Activated CD4-positive, alpha-beta memory T cell treated with anti-CD3 and anti-CD28 coated beads for 36 hours (primary cell): Measurements from ENCODE around the gene C8A. TPM values are rescaled to one million over a fixed set of nuclear protein-coding genes. Genes with fewer than 3 reads are reported as not detected.

Experiments used
- CTCF ChIA-PET: fragments of 350-600 bp; sonication (Branson Sonifier 250); formaldehyde crosslinking; loops from one replicate; lab custom pipeline; 2021; ENCODE audit warnings: antibody characterized with exemption, inconsistent platforms; lab: Charles Lee
- POLR2A ChIA-PET: fragments of 350-600 bp; sonication (Branson Sonifier 250); formaldehyde crosslinking; loops from one replicate; lab custom pipeline; 2021; ENCODE audit warnings: antibody characterized with exemption; lab: Charles Lee
- DNase-seq: peaks from one replicate; pipeline ENCODE4 v3.0.0-alpha.2; 2020
- H3K27ac Mint-ChIP-seq: one replicate; pipeline ENCODE4 v1.8.0; 2021; ENCODE audit warnings: mixed read lengths
- H3K27me3 Mint-ChIP-seq: one replicate; pipeline ENCODE4 v1.8.0; 2021; ENCODE audit warnings: mixed read lengths
- H3K36me3 Mint-ChIP-seq: one replicate; pipeline ENCODE4 v1.8.0; 2021; ENCODE audit warnings: mixed read lengths
- H3K4me1 Mint-ChIP-seq: one replicate; pipeline ENCODE4 v1.8.0; 2021; ENCODE audit warnings: low read depth, mixed read lengths
- H3K4me3 Mint-ChIP-seq: one replicate; pipeline ENCODE4 v1.8.0; 2021; ENCODE audit warnings: mild to moderate bottlenecking, mixed read lengths
- H3K9me3 Mint-ChIP-seq: one replicate; pipeline ENCODE4 v1.8.0; 2021; ENCODE audit warnings: mixed read lengths
- intact Hi-C: fragments of 100-400 bp; cut with micrococcal nuclease; formaldehyde crosslinking; loops from one replicate; pipeline ENCODE4 v1.15.1; 2023
- total RNA-seq, 2 experiments: library from RNA; stranded (reverse); gene quantifications; one replicate each; pipeline ENCODE4 v1.2.3, GENCODE V29; 2021

The C8A gene
- total RNA-seq, 2 experiments from 2014 or later, result not detected

DNA sequence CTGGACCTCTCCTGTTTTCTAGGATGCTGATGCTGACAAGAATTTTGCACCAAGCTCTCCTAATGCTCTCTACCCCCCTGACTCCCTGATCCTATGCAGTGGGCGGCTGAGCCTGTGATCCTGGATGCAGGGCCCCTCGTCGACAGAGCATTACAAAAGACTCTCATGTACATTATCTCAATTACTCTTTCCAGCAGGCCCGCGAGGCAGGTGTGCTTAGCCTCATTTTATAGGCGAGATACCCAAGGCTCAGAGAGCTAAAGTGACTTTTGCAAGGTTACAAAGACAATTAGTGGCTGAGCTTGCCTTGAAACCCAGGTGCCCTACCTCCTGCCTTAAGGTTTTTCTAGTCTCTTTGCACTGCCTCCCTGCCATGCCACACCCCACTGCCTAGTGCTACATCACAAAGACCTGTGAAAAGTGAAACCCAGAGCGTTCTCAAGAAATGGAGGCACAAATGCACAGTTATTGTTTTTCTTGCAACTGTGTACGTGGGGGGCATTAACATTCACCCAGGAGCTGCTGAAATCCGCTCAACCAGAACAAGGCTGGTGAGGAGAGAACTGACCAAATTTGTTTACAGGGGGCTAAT lies 10.0 kb upstream of the C8A start:
- Mint-ChIP-seq H3K27ac (no peak overlapping the region), H3K27me3 (peaks cover 6% of the 10 kb centered on the region), H3K4me1 (no peaks in the 10 kb centered on the region), H3K4me3 (no peak overlapping the region), H3K36me3 (no peaks in the 10 kb centered on the region), H3K9me3 (no peaks in the 10 kb centered on the region)
- ChIA-PET CTCF (no interaction called here), POLR2A (no interaction called here)
- DNase-seq, result no peak
- intact Hi-C loops, result no loop called here

GRCh38 chr1:56845343-56845742 lies 9.3 kb upstream of the C8A start:
- CTCF ChIA-PET, result no interaction called here
- H3K4me3 Mint-ChIP-seq, result no peak overlapping the region

GRCh38 chr1:56849750-56850149 lies 4.8 kb upstream of the C8A start:
- no peak for DNase-seq
- no peaks in the 10 kb centered on the region for H3K9me3 Mint-ChIP-seq

More at GRCh38 chr1:56845343-56845742, 9.3 kb upstream of the C8A start:
- no peaks in the 10 kb centered on the region for H3K4me1 Mint-ChIP-seq
- POLR2A ChIA-PET, result no interaction called here
- DNase-seq, result no peak
- H3K27ac Mint-ChIP-seq, result no peak overlapping the region
- peaks cover 6% of the 10 kb centered on the region for H3K27me3 Mint-ChIP-seq
- H3K36me3 Mint-ChIP-seq, result no peaks in the 10 kb centered on the region
- H3K9me3 Mint-ChIP-seq, result no peaks in the 10 kb centered on the region
- intact Hi-C loops, result no loop called here

DNA sequence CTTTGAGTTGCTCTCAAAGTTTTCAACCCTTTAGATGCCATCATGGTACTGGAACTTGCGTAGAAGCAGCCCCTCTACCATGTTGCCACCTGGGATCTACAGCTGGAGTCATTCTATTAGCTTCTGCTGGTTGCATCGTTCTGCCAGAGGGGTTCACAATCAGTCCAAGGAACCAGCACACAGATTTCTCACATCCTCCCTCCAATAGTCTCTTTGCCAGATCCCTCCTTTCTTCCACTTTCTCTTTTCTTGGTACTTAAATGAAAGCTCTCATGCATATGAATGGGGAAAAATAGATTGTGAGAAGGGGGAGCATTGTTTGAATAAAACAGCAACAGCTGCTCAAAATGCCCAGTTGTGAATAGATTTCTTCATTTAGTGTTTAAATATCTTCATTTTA lies 4.2 kb upstream of the C8A start:
- CTCF ChIA-PET, result no interaction called here
- no peak overlapping the region for H3K4me3 Mint-ChIP-seq
- H3K9me3 Mint-ChIP-seq, result no peaks in the 10 kb centered on the region
- no peak for DNase-seq
- no peaks in the 10 kb centered on the region for H3K27me3 Mint-ChIP-seq
- POLR2A ChIA-PET, result no interaction called here
- no peaks in the 10 kb centered on the region for H3K4me1 Mint-ChIP-seq
- H3K36me3 Mint-ChIP-seq, result no peaks in the 10 kb centered on the region
- H3K27ac Mint-ChIP-seq, result no peak overlapping the region
- intact Hi-C loops, result no loop called here

More at GRCh38 chr1:56849750-56850149, 4.8 kb upstream of the C8A start:
- POLR2A ChIA-PET, result no interaction called here
- intact Hi-C loops, result no loop called here
- H3K4me3 Mint-ChIP-seq, result no peak overlapping the region
- no peak overlapping the region for H3K27ac Mint-ChIP-seq
- no peaks in the 10 kb centered on the region for H3K36me3 Mint-ChIP-seq
- CTCF ChIA-PET, result no interaction called here
- H3K27me3 Mint-ChIP-seq, result no peaks in the 10 kb centered on the region
- H3K4me1 Mint-ChIP-seq, result no peaks in the 10 kb centered on the region

DNA sequence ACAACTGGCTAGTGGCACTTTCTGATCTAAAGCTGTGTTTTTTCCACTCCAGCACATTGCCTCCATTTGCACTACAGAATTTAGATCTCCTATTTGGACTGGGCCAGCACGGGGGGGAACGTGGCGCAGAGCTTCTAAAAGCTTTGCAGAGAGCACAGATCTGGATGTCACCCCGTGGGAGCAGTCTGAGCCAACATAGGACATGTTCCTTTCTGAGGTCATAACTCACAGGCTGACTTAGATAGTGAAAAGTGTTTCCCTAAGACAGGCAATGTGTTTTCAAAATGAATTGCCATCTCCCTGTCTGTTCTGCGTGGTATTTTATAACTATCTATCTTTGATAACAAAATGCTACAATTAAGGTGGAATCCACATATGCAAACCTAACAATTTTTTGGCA lies 3.7 kb upstream of the C8A start:
- Mint-ChIP-seq H3K36me3 (no peaks in the 10 kb centered on the region), H3K9me3 (no peaks in the 10 kb centered on the region), H3K4me1 (no peaks in the 10 kb centered on the region), H3K27me3 (no peaks in the 10 kb centered on the region), H3K4me3 (no peak overlapping the region), H3K27ac (no peak overlapping the region)
- CTCF ChIA-PET, result interaction anchor here (0.6 kb wide), 1 partner anchor 1196 kb away, joined by 3 read pairs; no protein-coding TSS in a partner anchor
- intact Hi-C loops, result no loop called here
- POLR2A ChIA-PET, result no interaction called here
- DNase-seq, result no peak

GRCh38 chr1:56852476-56852875 lies 2.1 kb upstream of the C8A start:
- Mint-ChIP-seq H3K9me3 (no peaks in the 10 kb centered on the region), H3K36me3 (no peaks in the 10 kb centered on the region), H3K4me3 (no peak overlapping the region), H3K27ac (no peak overlapping the region), H3K27me3 (no peaks in the 10 kb centered on the region), H3K4me1 (no peaks in the 10 kb centered on the region)
- CTCF ChIA-PET, result no interaction called here
- POLR2A ChIA-PET, result no interaction called here
- no peak for DNase-seq
- intact Hi-C loops, result no loop called here

- Mint-ChIP-seq H3K27me3 (peaks cover 2% of the 10 kb centered on the region), H3K36me3 (no peaks in the 10 kb centered on the region), H3K4me3 (no peak overlapping the region), H3K27ac (no peak overlapping the region), H3K9me3 (no peaks in the 10 kb centered on the region), H3K4me1 (no peaks in the 10 kb centered on the region)
- no peak for DNase-seq
- POLR2A ChIA-PET, result no interaction called here
- CTCF ChIA-PET, result interaction anchor here (0.8 kb wide), 1 partner anchor 34 kb away, joined by 3 read pairs; no protein-coding TSS in a partner anchor
- intact Hi-C loops, result no loop called here
Observed at GRCh38 chr1:56855190-56855589, 593 bp downstream of the C8A start.

DNA sequence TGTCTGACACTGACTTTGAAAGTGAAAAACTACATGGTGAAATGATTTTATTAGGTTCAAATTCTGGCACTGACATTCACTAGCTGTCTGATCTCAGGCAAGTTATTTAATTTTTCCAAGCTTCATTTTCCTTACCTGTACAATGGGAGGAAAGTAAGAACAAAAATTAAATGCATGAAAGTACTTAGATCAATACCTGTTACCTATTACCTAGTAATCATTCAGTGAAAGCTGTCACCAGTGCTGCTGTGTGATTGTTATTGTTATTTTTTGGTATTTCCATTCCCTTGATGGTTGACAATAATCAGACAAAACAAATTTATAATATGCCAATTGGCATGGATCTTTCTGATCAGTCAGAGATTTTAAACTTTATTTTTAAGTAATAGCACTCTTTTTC lies 1.6 kb downstream of the C8A start:
- H3K36me3 Mint-ChIP-seq, result no peaks in the 10 kb centered on the region
- POLR2A ChIA-PET, result no interaction called here

GRCh38 chr1:56859287-56859686 lies 4.7 kb downstream of the C8A start:
- no peaks in the 10 kb centered on the region for H3K9me3 Mint-ChIP-seq
- ChIA-PET POLR2A (no interaction called here), CTCF (no interaction called here)
- H3K4me3 Mint-ChIP-seq, result no peak overlapping the region
- peaks cover 2% of the 10 kb centered on the region for H3K27me3 Mint-ChIP-seq
- H3K27ac Mint-ChIP-seq, result no peak overlapping the region
- DNase-seq, result no peak
- no peaks in the 10 kb centered on the region for H3K36me3 Mint-ChIP-seq
- intact Hi-C loops, result no loop called here
- no peaks in the 10 kb centered on the region for H3K4me1 Mint-ChIP-seq

More for the DNA sequence above, 1.6 kb downstream of the C8A start:
- H3K27me3 Mint-ChIP-seq, result peaks cover 2% of the 10 kb centered on the region
- H3K4me1 Mint-ChIP-seq, result no peaks in the 10 kb centered on the region
- H3K27ac Mint-ChIP-seq, result no peak overlapping the region
- H3K9me3 Mint-ChIP-seq, result no peaks in the 10 kb centered on the region
- CTCF ChIA-PET, result no interaction called here
- intact Hi-C loops, result no loop called here
- DNase-seq, result no peak
- H3K4me3 Mint-ChIP-seq, result no peak overlapping the region

DNA sequence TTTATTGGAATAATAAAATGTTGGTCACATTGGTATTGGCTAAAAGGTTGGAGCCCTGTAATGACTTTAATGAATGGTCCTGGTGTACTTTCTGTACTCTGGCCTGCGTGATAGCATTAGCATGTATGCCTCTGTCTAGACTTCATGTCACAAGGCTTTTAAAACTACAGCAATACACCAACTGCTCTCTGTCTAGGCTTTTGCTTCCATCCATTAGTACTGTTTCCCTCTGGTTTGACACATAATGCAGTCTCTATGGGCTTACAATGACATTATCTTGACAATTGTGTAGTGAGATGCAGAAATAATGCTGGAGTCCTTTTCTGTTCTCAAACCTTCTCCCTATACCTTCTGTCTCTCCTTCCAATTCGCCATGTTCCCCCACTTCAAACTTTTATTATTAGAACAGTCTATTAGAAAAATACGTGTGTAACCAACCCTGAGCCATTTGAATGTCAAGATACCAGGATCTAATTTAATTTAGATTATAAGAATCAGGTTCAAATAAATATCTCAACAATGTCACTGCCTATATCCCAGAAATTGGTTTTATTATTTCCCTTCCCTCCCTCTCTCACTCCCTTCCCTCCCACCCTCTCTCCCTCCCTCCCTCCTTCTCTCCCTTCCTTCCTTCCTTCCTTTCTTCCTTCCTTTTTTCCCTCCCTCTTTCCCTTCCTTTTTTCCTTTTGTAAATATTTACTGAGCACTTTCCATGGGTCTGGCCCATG lies 8.8 kb downstream of the C8A start:
- Mint-ChIP-seq H3K4me3 (no peak overlapping the region), H3K9me3 (no peaks in the 10 kb centered on the region), H3K27ac (no peak overlapping the region), H3K4me1 (no peaks in the 10 kb centered on the region), H3K36me3 (no peaks in the 10 kb centered on the region), H3K27me3 (peaks cover 3% of the 10 kb centered on the region)
- intact Hi-C loops, result no loop called here
- ChIA-PET POLR2A (no interaction called here), CTCF (no interaction called here)
- DNase-seq, result no peak

- H3K4me3 Mint-ChIP-seq, result no peak overlapping the region
- intact Hi-C loops, result no loop called here
- H3K27me3 Mint-ChIP-seq, result peaks cover 3% of the 10 kb centered on the region
- H3K4me1 Mint-ChIP-seq, result no peaks in the 10 kb centered on the region
- no peak overlapping the region for H3K27ac Mint-ChIP-seq
- ChIA-PET CTCF (no interaction called here), POLR2A (no interaction called here)
- no peaks in the 10 kb centered on the region for H3K9me3 Mint-ChIP-seq
- DNase-seq, result no peak
- no peaks in the 10 kb centered on the region for H3K36me3 Mint-ChIP-seq
Observed at GRCh38 chr1:56864430-56864829, 9.8 kb downstream of the C8A start.

DNA sequence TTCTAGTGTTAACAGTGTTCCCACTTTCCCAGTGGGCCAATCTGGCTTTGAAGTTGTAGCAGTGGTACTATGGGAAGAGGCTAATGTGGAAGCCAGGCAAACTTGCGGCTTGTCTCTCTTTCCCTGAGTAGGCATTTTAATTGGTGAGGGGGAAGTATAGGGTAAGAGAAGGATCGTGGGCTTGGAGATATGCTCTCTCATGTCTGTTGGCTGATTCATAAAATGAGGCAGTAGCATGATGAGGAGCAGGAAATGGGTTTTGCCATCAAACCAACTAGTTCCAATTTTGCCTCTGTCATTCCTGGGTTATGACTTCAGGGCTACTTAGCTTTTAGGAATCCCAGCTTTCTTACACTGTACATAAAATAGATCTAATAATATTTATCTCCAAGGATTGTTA lies 12.1 kb downstream of the C8A start:
- POLR2A ChIA-PET, result no interaction called here
- Mint-ChIP-seq H3K4me3 (no peak overlapping the region), H3K36me3 (no peaks in the 10 kb centered on the region), H3K4me1 (no peaks in the 10 kb centered on the region), H3K9me3 (no peaks in the 10 kb centered on the region), H3K27me3 (peaks cover 5% of the 10 kb centered on the region), H3K27ac (no peak overlapping the region)
- CTCF ChIA-PET, result no interaction called here
- no peak for DNase-seq
- intact Hi-C loops, result no loop called here

- Mint-ChIP-seq H3K4me3 (no peak overlapping the region), H3K36me3 (no peaks in the 10 kb centered on the region), H3K9me3 (no peaks in the 10 kb centered on the region), H3K4me1 (no peaks in the 10 kb centered on the region), H3K27ac (no peak overlapping the region), H3K27me3 (peaks cover 6% of the 10 kb centered on the region)
- POLR2A ChIA-PET, result no interaction called here
- CTCF ChIA-PET, result no interaction called here
- DNase-seq, result no peak
- intact Hi-C loops, result no loop called here
Observed at GRCh38 chr1:56867491-56867890, 12.9 kb downstream of the C8A start.
